Left ventricle myocardium inferior (tissue), 1 donor: ENCODE data around the gene POLN. TPM values are rescaled to one million over a fixed set of nuclear protein-coding genes. Genes with fewer than 3 reads are reported as not detected.

ENCODE experiments used
- DNase-seq: peaks from one replicate; pipeline ENCODE4 v3.0.0-alpha.2; 2020
- H3K27ac ChIP-seq: fragments of 200-600 bp; replicated peaks from 2 replicates; pipeline ENCODE4 v1.8.0; 2021
- H3K27me3 ChIP-seq: fragments of 200-600 bp; 2 replicates; pipeline ENCODE4 v1.8.0; 2021; ENCODE audit warnings: low read depth
- H3K36me3 ChIP-seq: fragments of 200-600 bp; 2 replicates; pipeline ENCODE4 v1.8.0; 2021
- H3K4me1 ChIP-seq: fragments of 200-600 bp; 2 replicates; pipeline ENCODE4 v1.8.0; 2021
- H3K4me3 ChIP-seq: fragments of 200-600 bp; 2 replicates; pipeline ENCODE4 v1.8.0; 2021; ENCODE audit warnings: mild to moderate bottlenecking, moderate library complexity
- H3K9me3 ChIP-seq: fragments of 200-600 bp; replicated peaks from 2 replicates; pipeline ENCODE4 v1.8.0; 2021
- intact Hi-C: fragments of 100-400 bp; cut with micrococcal nuclease; formaldehyde crosslinking; loops from one replicate; pipeline ENCODE4 v1.11.0; 2022
- total RNA-seq: library from RNA; stranded (reverse); fragmentation: NEBNext Ultra II Directional; extraction: Animal tissue kit (Norgen Biotek cat#: 25700); gene quantifications from one replicate; pipeline ENCODE4 v1.2.1, GENCODE V29; 2021
- TF ChIP-seq, protein P1 (sequence below): fragments of 200-600 bp; IDR thresholded peaks from 2 replicates; pipeline ENCODE4 v1.8.0; 2021; ENCODE audit warnings: antibody characterized with exemption, mild to moderate bottlenecking, borderline replicate concordance
- donor health status: DM: no; HTN: yes; CAD: no; lungs with severe emphysema.

Gene POLN
- total RNA-seq, 1 donor from 2014 or later: 2.2 TPM

DNA sequence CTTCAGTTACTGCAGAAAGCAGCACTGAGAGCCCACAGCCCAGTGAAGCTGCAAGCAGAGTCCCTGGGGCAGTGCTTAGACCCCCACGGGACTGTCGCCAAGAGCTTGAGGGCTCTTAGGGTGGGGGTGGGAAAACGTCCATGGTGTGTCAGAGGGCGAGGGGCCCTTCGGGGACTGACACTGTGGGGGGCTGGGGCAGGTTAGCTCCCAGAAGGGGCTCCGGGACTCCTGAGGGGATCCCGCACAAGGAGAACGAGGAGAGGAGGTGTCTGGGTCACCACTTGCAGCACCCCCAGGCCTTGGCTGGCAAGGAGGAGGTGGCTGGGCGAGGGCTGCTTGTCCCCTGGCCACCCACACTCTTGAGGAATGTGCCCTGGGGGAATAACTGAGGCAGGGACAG lies 162.0 kb downstream of the POLN start:
- intact Hi-C loops: no loop called here
- DNase-seq: no peak
- Histone ChIP-seq H3K4me3 (no peak overlapping the region), H3K9me3 (no peaks in the 10 kb centered on the region), H3K36me3 (no peaks in the 10 kb centered on the region), H3K4me1 (no peaks in the 10 kb centered on the region), H3K27me3 (no peaks in the 10 kb centered on the region), H3K27ac (no peak overlapping the region)
- TF ChIP-seq, protein P1, sequence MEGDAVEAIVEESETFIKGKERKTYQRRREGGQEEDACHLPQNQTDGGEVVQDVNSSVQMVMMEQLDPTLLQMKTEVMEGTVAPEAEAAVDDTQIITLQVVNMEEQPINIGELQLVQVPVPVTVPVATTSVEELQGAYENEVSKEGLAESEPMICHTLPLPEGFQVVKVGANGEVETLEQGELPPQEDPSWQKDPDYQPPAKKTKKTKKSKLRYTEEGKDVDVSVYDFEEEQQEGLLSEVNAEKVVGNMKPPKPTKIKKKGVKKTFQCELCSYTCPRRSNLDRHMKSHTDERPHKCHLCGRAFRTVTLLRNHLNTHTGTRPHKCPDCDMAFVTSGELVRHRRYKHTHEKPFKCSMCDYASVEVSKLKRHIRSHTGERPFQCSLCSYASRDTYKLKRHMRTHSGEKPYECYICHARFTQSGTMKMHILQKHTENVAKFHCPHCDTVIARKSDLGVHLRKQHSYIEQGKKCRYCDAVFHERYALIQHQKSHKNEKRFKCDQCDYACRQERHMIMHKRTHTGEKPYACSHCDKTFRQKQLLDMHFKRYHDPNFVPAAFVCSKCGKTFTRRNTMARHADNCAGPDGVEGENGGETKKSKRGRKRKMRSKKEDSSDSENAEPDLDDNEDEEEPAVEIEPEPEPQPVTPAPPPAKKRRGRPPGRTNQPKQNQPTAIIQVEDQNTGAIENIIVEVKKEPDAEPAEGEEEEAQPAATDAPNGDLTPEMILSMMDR: no peak

DNA sequence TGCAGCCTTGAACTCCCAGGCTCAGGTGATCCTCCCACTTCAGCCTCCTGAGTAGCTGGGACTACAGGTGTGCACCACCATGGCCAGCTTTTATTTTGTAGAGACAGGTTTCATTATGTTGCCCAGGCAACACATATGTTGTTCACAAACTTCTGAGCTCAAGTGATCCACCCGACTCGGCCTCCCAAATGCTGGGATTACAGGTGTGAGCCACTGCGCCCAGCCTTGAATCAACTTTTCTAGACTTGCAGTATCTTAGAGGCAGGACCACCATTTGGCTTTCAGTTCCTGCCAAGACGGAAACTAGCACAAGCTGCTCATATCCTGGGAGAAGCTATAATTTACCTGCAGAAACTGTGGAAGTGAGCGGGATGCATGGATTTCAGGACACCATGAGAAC lies 162.9 kb downstream of the POLN start:
- H3K4me1 ChIP-seq: no peaks in the 10 kb centered on the region
- H3K27ac ChIP-seq: no peak overlapping the region
- no peak overlapping the region for H3K4me3 ChIP-seq
- no peaks in the 10 kb centered on the region for H3K27me3 ChIP-seq
- intact Hi-C loops: no loop called here
- TF ChIP-seq, protein P1: no peak
- H3K9me3 ChIP-seq: no peaks in the 10 kb centered on the region
- DNase-seq: no peak
- H3K36me3 ChIP-seq: no peaks in the 10 kb centered on the region

DNA sequence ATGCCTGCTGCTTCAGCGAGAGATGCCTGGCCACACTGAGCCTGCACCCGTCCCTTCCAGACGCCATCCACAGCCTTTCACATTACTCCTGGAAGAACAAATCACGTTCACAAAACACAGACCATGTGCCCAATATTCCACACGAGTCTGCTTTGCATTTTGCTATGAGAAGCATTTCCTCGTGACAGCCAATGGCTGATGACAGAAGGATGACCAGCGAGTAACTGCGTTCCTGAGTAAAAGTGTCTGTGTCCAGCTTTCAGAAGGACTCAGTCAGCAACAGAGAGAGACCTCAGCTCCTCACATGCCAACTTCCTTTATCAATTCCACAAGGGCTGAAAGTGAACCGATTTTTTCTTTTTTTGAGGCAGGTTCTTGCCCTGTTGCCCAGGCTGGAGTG lies 163.3 kb downstream of the POLN start:
- intact Hi-C loops: no loop called here
- H3K4me3 ChIP-seq: no peak overlapping the region

DNA sequence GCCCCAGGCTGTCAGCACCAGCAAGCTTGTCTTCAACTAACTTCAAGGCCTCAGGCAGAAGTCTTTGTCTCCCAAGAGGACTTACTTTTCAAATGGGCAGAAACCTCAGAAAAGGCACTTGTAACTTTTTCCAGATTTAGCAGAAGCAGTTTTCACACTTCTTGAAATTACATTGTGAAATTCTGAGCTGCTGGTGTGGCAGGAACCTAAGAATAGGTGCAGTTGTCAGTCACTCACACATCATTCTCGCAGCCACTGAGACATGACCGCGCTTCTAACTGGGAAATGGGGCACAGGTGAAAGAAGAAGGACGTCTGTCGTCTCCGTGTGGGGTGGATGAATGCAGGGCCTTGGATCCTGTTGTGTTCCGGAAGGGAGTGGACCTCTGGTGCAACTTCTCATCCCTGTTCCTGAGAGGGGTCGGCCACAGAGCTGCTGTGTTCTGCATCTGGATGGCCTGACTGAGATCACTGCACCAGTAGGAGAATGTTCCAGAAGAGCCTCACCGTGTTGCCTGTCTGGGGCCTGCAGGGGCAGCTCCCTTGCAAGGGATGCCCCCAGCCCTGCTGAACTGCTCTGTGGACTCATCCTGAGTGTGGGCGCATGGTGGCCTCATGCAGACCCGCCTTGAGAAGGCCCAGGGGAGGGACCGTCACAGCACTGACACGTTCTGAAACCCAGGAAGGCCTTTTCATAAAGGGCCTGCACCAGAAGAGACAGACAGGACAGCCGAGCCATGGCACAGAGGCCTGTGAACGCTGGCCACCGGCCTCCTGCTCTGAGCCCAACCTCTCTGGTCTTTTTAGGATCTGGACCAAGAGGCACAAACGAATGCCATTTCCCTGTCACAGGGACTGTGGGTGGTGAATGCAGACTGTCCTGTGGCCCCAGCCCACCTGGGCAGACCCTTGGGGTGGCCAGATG lies 164.1 kb downstream of the POLN start:
- no peaks in the 10 kb centered on the region for H3K27me3 ChIP-seq
- TF ChIP-seq, protein P1: no peak
- H3K27ac ChIP-seq: no peak overlapping the region
- no peaks in the 10 kb centered on the region for H3K36me3 ChIP-seq
- H3K4me1 ChIP-seq: no peaks in the 10 kb centered on the region
- intact Hi-C loops: no loop called here
- no peak overlapping the region for H3K4me3 ChIP-seq
- no peak for DNase-seq
- no peaks in the 10 kb centered on the region for H3K9me3 ChIP-seq

More for the DNA sequence above, 163.3 kb downstream of the POLN start:
- H3K4me1 ChIP-seq: no peaks in the 10 kb centered on the region
- DNase-seq: no peak
- H3K36me3 ChIP-seq: no peaks in the 10 kb centered on the region
- H3K9me3 ChIP-seq: no peaks in the 10 kb centered on the region
- H3K27me3 ChIP-seq: no peaks in the 10 kb centered on the region
- no peak overlapping the region for H3K27ac ChIP-seq
- TF ChIP-seq, protein P1: no peak

DNA sequence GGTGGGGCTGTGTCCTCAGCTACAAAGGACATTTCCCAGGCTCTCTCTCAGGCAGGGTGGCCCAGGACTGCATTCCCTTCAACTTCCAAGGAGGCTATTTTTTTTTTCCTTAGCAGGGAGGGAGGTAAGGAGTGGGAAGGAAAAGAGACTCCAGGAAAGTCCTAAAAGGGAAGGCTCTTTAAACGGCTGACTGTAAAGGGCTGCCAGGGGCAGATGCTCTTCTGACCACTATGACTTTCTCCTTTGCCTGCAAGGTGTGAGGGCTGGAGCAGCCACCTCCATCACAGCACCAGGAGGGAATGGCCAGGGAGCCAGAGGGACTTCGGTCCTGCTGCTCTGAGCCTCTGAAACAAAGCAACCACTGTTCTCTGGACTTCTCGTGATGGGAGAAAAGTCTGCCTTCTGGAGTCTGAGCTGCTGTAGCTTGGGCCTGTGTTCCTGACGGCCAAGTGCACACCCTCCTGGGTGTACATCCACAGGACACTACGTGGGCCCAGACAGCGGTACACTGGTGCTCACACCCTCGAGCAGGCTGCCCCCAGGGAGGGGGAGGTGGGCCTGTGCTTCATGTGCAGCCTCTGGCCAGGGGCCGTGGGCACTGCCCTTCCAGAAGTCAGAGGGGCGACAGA lies 164.9 kb downstream of the POLN start:
- no peak for DNase-seq
- no peaks in the 10 kb centered on the region for H3K27me3 ChIP-seq
- H3K9me3 ChIP-seq: no peaks in the 10 kb centered on the region
- H3K27ac ChIP-seq: no peak overlapping the region
- intact Hi-C loops: no loop called here
- TF ChIP-seq, protein P1: no peak
- H3K4me1 ChIP-seq: no peaks in the 10 kb centered on the region
- no peaks in the 10 kb centered on the region for H3K36me3 ChIP-seq
- no peak overlapping the region for H3K4me3 ChIP-seq
